Neural progenitor cell (in vitro differentiated cells): ENCODE measurements around the gene C1QTNF6.

ENCODE experiments used
- CTCF ChIP-seq: fragments of 200-600 bp; sonication (generic); IDR thresholded peaks from 2 replicates; pipeline ENCODE4 v1.5.1; 2017; ENCODE audit warnings: antibody characterized with exemption, mild to moderate bottlenecking
- EZH2 ChIP-seq: fragments of 200-600 bp; sonication (generic); IDR thresholded peaks from 2 replicates; pipeline ENCODE4 v1.6.1; 2017; ENCODE audit warnings: antibody characterized with exemption, mild to moderate bottlenecking, moderate library complexity
- EZH2phosphoT487 ChIP-seq: fragments of 200-600 bp; sonication (generic); IDR thresholded peaks from 2 replicates; pipeline ENCODE4 v1.6.1; 2017; ENCODE audit warnings: antibody characterized with exemption

- no peak for TF ChIP-seq EZH2
- no peak for TF ChIP-seq CTCF
- TF ChIP-seq EZH2phosphoT487: no peak
Measured at GRCh38 chr22:37223965-37224551, 36.0 kb upstream of the C1QTNF6 start.
